GM12878 (cell line): ENCODE results near the gene FABP6. TPM values are rescaled to one million over a fixed set of nuclear protein-coding genes. Genes with fewer than 3 reads are reported as not detected.

Experiments
- ATAC-seq: fragments of 200-7000 bp; cut with Tn5 transposase; 3 replicates; pipeline ENCODE4 v1.9.1; 2020; ENCODE audit warnings: mild to moderate bottlenecking, moderate library complexity
- BruUV-seq: library from RNA; stranded (reverse); fragments of 400-500 nt; replicated peaks from 2 replicates; lab custom pipeline; 2021; lab: Mats Ljungman, UMichigan
- CTCF ChIA-PET: fragments of 300-600 bp; sonication (Branson Sonifier 250); formaldehyde crosslinking; extraction: SDS; loops from one replicate; lab custom pipeline; 2021; ENCODE audit warnings: inconsistent platforms; lab: Yijun Ruan, JAX
- POLR2A ChIA-PET: fragments of 350-600 bp; formaldehyde crosslinking; extraction: SDS; loops from one replicate; lab custom pipeline; 2021; ENCODE audit warnings: inconsistent platforms; lab: Charles Lee
- RAD21 ChIA-PET: fragments of 300-600 bp; sonication (Branson Sonifier 250); formaldehyde crosslinking; loops from one replicate; lab custom pipeline; 2023; ENCODE audit warnings: antibody characterized with exemption; ENCODE audit not compliant: unreplicated experiment; lab: Charles Lee
- SMC1A ChIA-PET: fragments of 300-600 bp; sonication (Branson Sonifier 250); formaldehyde crosslinking; loops from one replicate; lab custom pipeline; 2023; ENCODE audit not compliant: unreplicated experiment, uncharacterized antibody; lab: Charles Lee
- DNase-seq: peaks from one replicate; pipeline ENCODE4 v3.0.0-alpha.2; 2011; ENCODE audit warnings: low read depth, low spot score
- FAIRE-seq: peaks from 3 replicates; lab custom pipeline; 2011; peaks lifted over from hg19 to GRCh38; lab: Jason Lieb, UNC
- H2AFZ ChIP-seq: 2 replicates; pipeline ENCODE4 v1.6.0; 2011; ENCODE audit warnings: low read depth, low read length, control low read depth; ENCODE audit not compliant: control insufficient read depth
- H3K27ac ChIP-seq: 2 replicates; pipeline ENCODE4 v1.5.1; 2011; ENCODE audit warnings: control low read depth; ENCODE audit not compliant: control insufficient read depth, insufficient read depth
- H3K27me3 ChIP-seq, 2 experiments: replicated peaks in 1 of 2; 2 replicates each; pipeline versions ENCODE4 v1.6.0 to v1.6.1; 2011; ENCODE audit warnings: low read length in 1 of 2; ENCODE audit not compliant: control insufficient read depth in 2 of 2, insufficient read depth in 2 of 2
- H3K36me3 ChIP-seq, 2 experiments: 2 replicates each; pipeline ENCODE4 v1.5.1; 2011; ENCODE audit warnings: low read length in 1 of 2; ENCODE audit not compliant: control insufficient read depth in 2 of 2, insufficient read depth in 2 of 2
- H3K4me1 ChIP-seq: 2 replicates; pipeline ENCODE4 v1.6.1; 2011; ENCODE audit warnings: mild to moderate bottlenecking, low read length, moderate library complexity, mixed read lengths; ENCODE audit not compliant: control insufficient read depth, insufficient read depth
- H3K4me2 ChIP-seq: 2 replicates; pipeline ENCODE4 v1.6.0; 2011; ENCODE audit warnings: control low read depth; ENCODE audit not compliant: control insufficient read depth, insufficient read depth
- H3K4me3 ChIP-seq: fragments of 200-600 bp; sonication (generic); 2 replicates; pipeline ENCODE4 v1.5.1; 2016
- H3K79me2 ChIP-seq: 2 replicates; pipeline ENCODE4 v1.6.0; 2011; ENCODE audit warnings: low read length; ENCODE audit not compliant: control insufficient read depth, insufficient read depth
- H3K9ac ChIP-seq: 2 replicates; pipeline ENCODE4 v1.8.0; 2011; ENCODE audit warnings: low read length, control low read depth, mixed read lengths; ENCODE audit not compliant: control insufficient read depth, insufficient read depth
- H3K9me3 ChIP-seq: replicated peaks from 3 replicates; pipeline ENCODE4 v1.5.1; 2011; ENCODE audit warnings: mild to moderate bottlenecking, low read length; ENCODE audit not compliant: control insufficient read depth, insufficient read depth
- H4K20me1 ChIP-seq: 2 replicates; pipeline ENCODE4 v1.6.0; 2011; ENCODE audit not compliant: control insufficient read depth, insufficient read depth
- ASH2L ChIP-seq: fragments of 300-600, 200-600 bp; sonication (generic); IDR thresholded peaks from 2 replicates; pipeline ENCODE4 v1.6.1; 2017; ENCODE audit warnings: low read depth, mild to moderate bottlenecking, borderline replicate concordance
- CBFB ChIP-seq: IDR thresholded peaks from 2 replicates; pipeline ENCODE4 v1.6.1; 2016; ENCODE audit warnings: antibody characterized with exemption, low read depth
- CEBPB ChIP-seq, 2 experiments: fragments of 150-350 bp in 1 of 2; IDR thresholded peaks; 2 replicates each; pipeline ENCODE4 v1.6.1; 2012 to 2014; ENCODE audit warnings: low read depth in 2 of 2, low read length in 2 of 2, borderline replicate concordance in 1 of 2, inconsistent platforms in 1 of 2
- HDGF ChIP-seq: fragments of 450-650 bp; IDR thresholded peaks from 2 replicates; pipeline ENCODE4 v1.6.1; 2016; ENCODE audit warnings: antibody characterized with exemption
- SRF ChIP-seq, 2 experiments: IDR thresholded peaks; 2 replicates each; pipeline ENCODE4 v1.6.1; 2011; ENCODE audit warnings: low read depth in 2 of 2, low read length in 2 of 2, mild to moderate bottlenecking in 1 of 2, moderate library complexity in 1 of 2
- ZNF207 ChIP-seq: fragments of 450-650 bp; IDR thresholded peaks from 2 replicates; pipeline ENCODE4 v1.6.1; 2014; ENCODE audit warnings: antibody characterized with exemption, mild to moderate bottlenecking, borderline replicate concordance
- ZSCAN29 ChIP-seq: fragments of 450-650 bp; IDR thresholded peaks from 2 replicates; pipeline ENCODE4 v1.6.1; 2017; ENCODE audit warnings: mild to moderate bottlenecking, moderate library complexity
- ZZZ3 ChIP-seq: IDR thresholded peaks from 2 replicates; pipeline ENCODE4 v1.6.1; 2011; ENCODE audit warnings: low read depth; ENCODE audit not compliant: control insufficient read depth, insufficient read length
- WGBS: methylation state at CpG from one replicate; pipeline ENCODE4 v1.1.6; 2016; ENCODE audit warnings: low lambda C conversion rate; ENCODE audit not compliant: insufficient replicate concordance, insufficient coverage; ENCODE audit errors: missing lambda C conversion rate; 5-methylcytosine and 5-hydroxymethylcytosine counted together
- in situ Hi-C: fragments of 300-500 bp; cut with MboI; formaldehyde crosslinking; loops from 9 replicates; pipeline ENCODE4 v1.14.3; 2018; ENCODE audit warnings: mixed read lengths
- intact Hi-C: fragments of 100-400 bp; cut with micrococcal nuclease; formaldehyde crosslinking; loops from one replicate; pipeline ENCODE4 v1.14.2; 2022; ENCODE audit not compliant: unreplicated experiment
- polyA plus RNA-seq, 11 experiments: library from polyadenylated mRNA; depleted of rRNA in 4 of 11; unstranded in 6 of 11; stranded (reverse) in 5 of 11; fragments of >200 nt; fragmentation: Nextera tagmentation in 4 of 11; fragmentation: Illumina TruSeq in 1 of 11; extraction: Ambion mirVana in 4 of 11; extraction: Trizol in 1 of 11; gene quantifications; 1 replicate in 1 of 11; 2 replicates in 10 of 11; pipeline versions ENCODE4 v1.2.1 to v1.2.3, GENCODE V29; 2011 to 2016; ENCODE audit warnings: inconsistent platforms in 2 of 11, missing spikeins in 2 of 11, low read depth in 1 of 11
- total RNA-seq, 4 experiments: library from RNA; depleted of rRNA in 3 of 4; stranded (reverse); fragments of >200 nt in 3 of 4; fragmentation: Illumina TruSeq in 1 of 4; extraction: Trizol in 1 of 4; gene quantifications; 2 replicates each; pipeline versions ENCODE4 v1.2.1 to v1.2.3, GENCODE V29; 2013 to 2021
- TF ChIP-seq, protein P1 (sequence below): IDR thresholded peaks from 2 replicates; pipeline ENCODE4 v1.6.1; 2011; ENCODE audit warnings: low read depth, low read length, improper control_type of control experiment, borderline replicate concordance
- TF ChIP-seq, protein P2 (sequence below): fragments of 450-650 bp; IDR thresholded peaks from 2 replicates; pipeline ENCODE4 v1.6.1; 2017; ENCODE audit warnings: borderline replicate concordance
- TF ChIP-seq, protein P3 (sequence below): fragments of 450-650 bp; formaldehyde crosslinking; IDR thresholded peaks from 2 replicates; pipeline ENCODE4 v1.4.0; 2022; ENCODE audit warnings: mild to moderate bottlenecking, moderate library complexity

FABP6 gene
- total and polyA plus RNA-seq, 10 of the 15 experiments (the other 5 are each of a cell fraction or from before 2014, with no cell fraction given): 0.66 to 8.1 (median 2.4) TPM

DNA sequence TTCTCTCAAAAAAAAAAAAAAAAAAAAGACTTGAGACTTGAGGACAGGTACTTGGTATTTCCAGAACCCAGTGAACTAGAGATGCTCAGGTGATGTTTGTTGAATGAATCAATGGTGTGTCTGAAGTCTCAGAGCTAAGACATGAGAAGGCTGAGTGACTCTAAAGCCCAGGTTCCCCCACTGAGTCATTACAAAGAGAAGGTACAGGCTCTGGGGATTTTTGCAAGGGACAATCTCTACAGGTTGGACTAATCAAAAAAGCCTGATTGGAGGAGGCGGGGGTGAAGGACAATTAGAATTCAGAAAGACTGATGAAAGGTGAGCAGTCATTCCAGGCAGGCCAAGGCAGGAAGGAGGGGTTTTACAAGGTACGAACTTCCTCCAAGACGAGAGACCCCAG, 8.2 kb upstream of the FABP6 start:
- H4K20me1 ChIP-seq: no peaks in the 10 kb centered on the region
- ATAC-seq (peak; percentile 83), FAIRE-seq (peak; percentile 41), DNase-seq (no peak)
- no peak overlapping the region for H3K4me3 ChIP-seq
- H3K27me3 ChIP-seq: no peaks in the 10 kb centered on the region
- H2AFZ ChIP-seq: peak overlapping the region; percentile 78
- peak overlapping the region; percentile 4; the same call in 1 of the 2 replicates for H3K4me2 ChIP-seq
- H3K9me3 ChIP-seq: no peaks in the 10 kb centered on the region
- RAD21 ChIA-PET: interaction anchor here (0.8 to 2.5 kb wide), 4 partner anchors 10 to 622 kb away, joined by 3 to 18 read pairs (median 3); no protein-coding TSS in a partner anchor
- 20% methylated on average over 3 of the region's 3 CpGs for WGBS
- in situ Hi-C loops: no loop called here
- H3K27ac ChIP-seq: no peak overlapping the region
- no peak overlapping the region for H3K9ac ChIP-seq
- SMC1A ChIA-PET: interaction anchor here (0.5 to 2.5 kb wide), 7 partner anchors 9 to 1333 kb away, joined by 3 to 14 read pairs (median 3); no protein-coding TSS in a partner anchor
- CTCF ChIA-PET: interaction anchor here (1.4 kb wide), 1 partner anchor 28 kb away, joined by 3 read pairs; no protein-coding TSS in a partner anchor
- H3K36me3 ChIP-seq: no peaks in the 10 kb centered on the region
- intact Hi-C loops: no loop called here
- H3K4me1 ChIP-seq: peaks cover 8% of the 10 kb centered on the region
- POLR2A ChIA-PET: interaction anchor here (1.1 kb wide), 1 partner anchor 11 kb away, joined by 4 read pairs; no protein-coding TSS in a partner anchor
- TF ChIP-seq CBFB (no peak), ZNF207 (no peak)
- TF ChIP-seq, protein P1, sequence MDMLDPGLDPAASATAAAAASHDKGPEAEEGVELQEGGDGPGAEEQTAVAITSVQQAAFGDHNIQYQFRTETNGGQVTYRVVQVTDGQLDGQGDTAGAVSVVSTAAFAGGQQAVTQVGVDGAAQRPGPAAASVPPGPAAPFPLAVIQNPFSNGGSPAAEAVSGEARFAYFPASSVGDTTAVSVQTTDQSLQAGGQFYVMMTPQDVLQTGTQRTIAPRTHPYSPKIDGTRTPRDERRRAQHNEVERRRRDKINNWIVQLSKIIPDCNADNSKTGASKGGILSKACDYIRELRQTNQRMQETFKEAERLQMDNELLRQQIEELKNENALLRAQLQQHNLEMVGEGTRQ: no peak
- no TSS peak for BruUV-seq
- no peaks in the 10 kb centered on the region for H3K79me2 ChIP-seq

DNA sequence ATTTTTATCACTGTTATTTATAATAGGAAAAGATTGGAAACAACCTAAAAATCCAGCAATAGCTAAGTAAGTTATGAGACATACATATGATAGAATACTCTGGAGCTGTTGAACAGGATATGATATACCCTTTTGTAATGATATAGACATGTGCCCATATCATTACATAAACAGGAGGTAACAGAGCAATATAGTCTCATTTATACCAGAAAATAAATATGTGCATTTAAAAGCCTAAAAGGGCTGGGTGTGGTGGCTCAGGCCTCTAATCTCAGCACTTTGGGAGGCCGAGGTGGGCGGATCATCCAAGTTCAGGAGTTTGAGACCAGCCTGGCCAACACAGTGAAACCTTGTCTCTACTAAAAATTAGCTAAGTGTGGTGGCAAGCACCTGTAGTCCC, 2.3 kb upstream of the FABP6 start:
- H3K27ac ChIP-seq: no peak overlapping the region
- H3K4me1 ChIP-seq: peaks cover 16% of the 10 kb centered on the region
- ATAC-seq (no peak), DNase-seq (no peak), FAIRE-seq (no peak)
- no peak overlapping the region for H3K9ac ChIP-seq
- H4K20me1 ChIP-seq: no peaks in the 10 kb centered on the region
- no TSS peak for BruUV-seq
- CTCF ChIA-PET: interaction anchor here (1.6 kb wide), 1 partner anchor 15 kb away, joined by 3 read pairs; no protein-coding TSS in a partner anchor
- intact Hi-C loops (no loop called here), in situ Hi-C loops (no loop called here)
- 93% methylated on average over 2 of the region's 2 CpGs for WGBS
- H3K79me2 ChIP-seq: no peaks in the 10 kb centered on the region
- SMC1A ChIA-PET: interaction anchor here (1.1 to 1.7 kb wide), 2 partner anchors 17 to 115 kb away, joined by 4 read pairs; no protein-coding TSS in a partner anchor
- H3K9me3 ChIP-seq: no peaks in the 10 kb centered on the region
- POLR2A ChIA-PET: no interaction called here
- RAD21 ChIA-PET: interaction anchor here (1.1 to 1.5 kb wide), 2 partner anchors 24 to 205 kb away, joined by 3 read pairs; no protein-coding TSS in a partner anchor
- H3K4me2 ChIP-seq: no peak overlapping the region
- H2AFZ ChIP-seq: no peak overlapping the region
- H3K27me3 ChIP-seq: no peaks in the 10 kb centered on the region
- H3K4me3 ChIP-seq: no peak overlapping the region
- H3K36me3 ChIP-seq: no peaks in the 10 kb centered on the region
- no peak for TF ChIP-seq CEBPB (IDR thresholded peaks at IDR 0.05; ENCODE audit: borderline replicate concordance in 1 of 2, low read depth in 2 of 2, low read length in 2 of 2)
- no peak for TF ChIP-seq ASH2L
- TF ChIP-seq SRF (IDR thresholded peaks at IDR 0.05; ENCODE audit: low read depth in 2 of 2, low read length in 2 of 2): no peak
- TF ChIP-seq, protein P2, sequence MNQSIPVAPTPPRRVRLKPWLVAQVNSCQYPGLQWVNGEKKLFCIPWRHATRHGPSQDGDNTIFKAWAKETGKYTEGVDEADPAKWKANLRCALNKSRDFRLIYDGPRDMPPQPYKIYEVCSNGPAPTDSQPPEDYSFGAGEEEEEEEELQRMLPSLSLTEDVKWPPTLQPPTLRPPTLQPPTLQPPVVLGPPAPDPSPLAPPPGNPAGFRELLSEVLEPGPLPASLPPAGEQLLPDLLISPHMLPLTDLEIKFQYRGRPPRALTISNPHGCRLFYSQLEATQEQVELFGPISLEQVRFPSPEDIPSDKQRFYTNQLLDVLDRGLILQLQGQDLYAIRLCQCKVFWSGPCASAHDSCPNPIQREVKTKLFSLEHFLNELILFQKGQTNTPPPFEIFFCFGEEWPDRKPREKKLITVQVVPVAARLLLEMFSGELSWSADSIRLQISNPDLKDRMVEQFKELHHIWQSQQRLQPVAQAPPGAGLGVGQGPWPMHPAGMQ: no peak
- TF ChIP-seq HDGF: no peak
- TF ChIP-seq ZZZ3: no peak
- TF ChIP-seq ZSCAN29: no peak
- TF ChIP-seq, protein P3, sequence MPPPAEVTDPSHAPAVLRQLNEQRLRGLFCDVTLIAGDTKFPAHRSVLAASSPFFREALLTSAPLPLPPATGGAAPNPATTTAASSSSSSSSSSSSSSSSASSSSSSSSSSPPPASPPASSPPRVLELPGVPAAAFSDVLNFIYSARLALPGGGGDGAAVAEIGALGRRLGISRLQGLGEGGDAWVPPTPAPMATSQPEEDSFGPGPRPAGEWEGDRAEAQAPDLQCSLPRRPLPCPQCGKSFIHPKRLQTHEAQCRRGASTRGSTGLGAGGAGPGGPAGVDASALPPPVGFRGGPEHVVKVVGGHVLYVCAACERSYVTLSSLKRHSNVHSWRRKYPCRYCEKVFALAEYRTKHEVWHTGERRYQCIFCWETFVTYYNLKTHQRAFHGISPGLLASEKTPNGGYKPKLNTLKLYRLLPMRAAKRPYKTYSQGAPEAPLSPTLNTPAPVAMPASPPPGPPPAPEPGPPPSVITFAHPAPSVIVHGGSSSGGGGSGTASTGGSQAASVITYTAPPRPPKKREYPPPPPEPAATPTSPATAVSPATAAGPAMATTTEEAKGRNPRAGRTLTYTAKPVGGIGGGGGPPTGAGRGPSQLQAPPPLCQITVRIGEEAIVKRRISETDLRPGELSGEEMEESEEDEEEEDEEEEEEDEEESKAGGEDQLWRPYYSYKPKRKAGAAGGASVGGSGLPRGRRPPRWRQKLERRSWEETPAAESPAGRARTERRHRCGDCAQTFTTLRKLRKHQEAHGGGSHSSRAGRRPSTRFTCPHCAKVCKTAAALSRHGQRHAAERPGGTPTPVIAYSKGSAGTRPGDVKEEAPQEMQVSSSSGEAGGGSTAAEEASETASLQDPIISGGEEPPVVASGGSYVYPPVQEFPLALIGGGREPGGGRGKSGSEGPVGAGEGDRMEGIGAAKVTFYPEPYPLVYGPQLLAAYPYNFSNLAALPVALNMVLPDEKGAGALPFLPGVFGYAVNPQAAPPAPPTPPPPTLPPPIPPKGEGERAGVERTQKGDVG (CRISPR knock-in tag): no peak
